ENCODE measurements around the gene TENT5A.
"Not testable (repeated sequence)": the region's sequence is repeated elsewhere in the genome, so short reads cannot be mapped to it uniquely, and the experiment has no call there.

The TENT5A gene

GRCh38 chr6:81752084-81752920 lies at the start of gene TENT5A:
Gene TENT5A (minus strand): TSS chr6:81752681. CDS start chr6:81752141, 540 bp downstream.
- peak; percentile 73 for DNase-seq (ENCODE audit: low read depth)

GRCh38 chr6:81801489-81801888 lies 49.0 kb upstream of the TENT5A start:
- no peak for DNase-seq (ENCODE audit: low read depth)

GRCh38 chr6:81800666-81801065 lies 48.2 kb upstream of the TENT5A start:
- DNase-seq (ENCODE audit: low read depth), result no peak

- DNase-seq (ENCODE audit: low read depth), result no peak
Observed at GRCh38 chr6:81799323-81799722, 46.8 kb upstream of the TENT5A start.

GRCh38 chr6:81797591-81797990 lies 45.1 kb upstream of the TENT5A start:
- no peak for DNase-seq (ENCODE audit: low read depth)

- DNase-seq (ENCODE audit: low read depth), result no peak
Observed at GRCh38 chr6:81795890-81796289, 43.4 kb upstream of the TENT5A start.

GRCh38 chr6:81793821-81794475 lies 41.5 kb upstream of the TENT5A start:
- no peak for DNase-seq (ENCODE audit: low read depth)

- DNase-seq (ENCODE audit: low read depth), result no peak
Observed at GRCh38 chr6:81792826-81793225, 40.3 kb upstream of the TENT5A start.

- DNase-seq (ENCODE audit: low read depth), result no peak
Observed at GRCh38 chr6:81791756-81792155, 39.3 kb upstream of the TENT5A start.

- DNase-seq (ENCODE audit: low read depth), result no peak
Observed at GRCh38 chr6:81790034-81790433, 37.6 kb upstream of the TENT5A start.

GRCh38 chr6:81789291-81789690 lies 36.8 kb upstream of the TENT5A start:
- no peak for DNase-seq (ENCODE audit: low read depth)

GRCh38 chr6:81788748-81789147 lies 36.3 kb upstream of the TENT5A start:
- DNase-seq (ENCODE audit: low read depth), result no peak

GRCh38 chr6:81787313-81788068 lies 35.0 kb upstream of the TENT5A start:
- peak; percentile 10 for DNase-seq (ENCODE audit: low read depth)

GRCh38 chr6:81786150-81786549 lies 33.7 kb upstream of the TENT5A start:
- no peak for DNase-seq (ENCODE audit: low read depth)

- no peak for DNase-seq (ENCODE audit: low read depth)
Observed at GRCh38 chr6:81785377-81785776, 32.9 kb upstream of the TENT5A start.

- no peak for DNase-seq (ENCODE audit: low read depth)
Observed at GRCh38 chr6:81783893-81784292, 31.4 kb upstream of the TENT5A start.

- DNase-seq (ENCODE audit: low read depth), result no peak
Observed at GRCh38 chr6:81781624-81782023, 29.1 kb upstream of the TENT5A start.

GRCh38 chr6:81777586-81778268 lies 25.2 kb upstream of the TENT5A start:
- no peak for DNase-seq (ENCODE audit: low read depth)

GRCh38 chr6:81776219-81776618 lies 23.7 kb upstream of the TENT5A start:
- DNase-seq (ENCODE audit: low read depth), result not testable (repeated sequence)

- DNase-seq (ENCODE audit: low read depth), result no peak
Observed at GRCh38 chr6:81774542-81774941, 22.1 kb upstream of the TENT5A start.

GRCh38 chr6:81773887-81774286 lies 21.4 kb upstream of the TENT5A start:
- no peak for DNase-seq (ENCODE audit: low read depth)

GRCh38 chr6:81772741-81773140 lies 20.3 kb upstream of the TENT5A start:
- DNase-seq (ENCODE audit: low read depth), result no peak
